Epidermal melanocyte (primary cell): ENCODE data around the gene ART3.
A peak's percentile ranks its signal among the peaks of the same experiment; 100 is the strongest.

Source experiments
- DNase-seq: peaks from one replicate; pipeline ENCODE4 v3.0.0; 2011; ENCODE audit warnings: low spot score; ENCODE audit not compliant: insufficient read length

The ART3 gene

DNA sequence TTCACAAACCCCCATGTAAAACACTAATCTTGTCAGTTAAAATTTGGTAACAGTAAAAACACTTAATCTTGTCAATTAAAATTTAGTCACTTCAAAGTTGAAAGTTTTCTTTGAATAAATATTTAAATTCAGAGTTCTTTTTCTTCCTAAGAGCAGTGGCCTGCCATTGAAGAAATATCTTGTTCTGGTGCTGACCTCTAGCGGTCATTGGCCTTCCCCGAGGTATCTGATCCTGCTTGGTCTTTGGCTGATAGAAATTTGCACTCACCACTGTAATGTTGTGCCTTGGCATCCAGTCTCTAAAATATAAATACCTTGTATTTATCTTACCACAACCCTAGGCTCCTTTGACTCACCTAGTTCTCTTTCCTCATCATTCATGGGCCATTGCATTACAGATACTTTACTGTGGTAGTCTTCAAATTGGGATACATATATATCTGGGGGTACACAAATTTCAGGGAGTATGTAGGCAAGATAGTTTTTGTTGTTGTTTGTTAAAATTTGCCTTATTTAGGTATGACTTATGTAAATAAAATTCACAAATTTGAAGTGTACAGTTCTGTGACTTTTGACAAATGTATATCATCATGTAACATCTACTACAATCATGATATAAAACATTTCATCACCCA lies 6.7 kb upstream of the ART3 start:
- DNase-seq, result peak; percentile 85

DNA sequence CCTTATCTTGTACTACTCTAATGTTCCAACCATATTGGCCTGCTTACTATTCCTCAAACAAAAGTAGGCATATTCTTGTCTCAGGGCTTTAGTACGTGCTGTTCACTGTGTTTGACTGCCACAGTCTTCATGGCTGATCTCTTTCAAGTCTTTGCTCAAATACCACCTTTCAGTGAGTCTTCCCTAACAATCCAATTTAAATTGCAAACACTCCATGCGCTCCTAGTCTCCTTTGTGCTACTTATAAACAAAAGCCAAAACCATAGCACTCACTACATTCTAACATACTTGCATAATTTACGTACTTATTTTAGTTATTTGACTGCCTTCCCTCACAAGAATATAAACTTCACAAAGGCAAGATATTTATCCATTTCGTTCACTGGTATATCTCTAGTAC lies 1.7 kb upstream of the ART3 start:
- no peak for DNase-seq

DNA sequence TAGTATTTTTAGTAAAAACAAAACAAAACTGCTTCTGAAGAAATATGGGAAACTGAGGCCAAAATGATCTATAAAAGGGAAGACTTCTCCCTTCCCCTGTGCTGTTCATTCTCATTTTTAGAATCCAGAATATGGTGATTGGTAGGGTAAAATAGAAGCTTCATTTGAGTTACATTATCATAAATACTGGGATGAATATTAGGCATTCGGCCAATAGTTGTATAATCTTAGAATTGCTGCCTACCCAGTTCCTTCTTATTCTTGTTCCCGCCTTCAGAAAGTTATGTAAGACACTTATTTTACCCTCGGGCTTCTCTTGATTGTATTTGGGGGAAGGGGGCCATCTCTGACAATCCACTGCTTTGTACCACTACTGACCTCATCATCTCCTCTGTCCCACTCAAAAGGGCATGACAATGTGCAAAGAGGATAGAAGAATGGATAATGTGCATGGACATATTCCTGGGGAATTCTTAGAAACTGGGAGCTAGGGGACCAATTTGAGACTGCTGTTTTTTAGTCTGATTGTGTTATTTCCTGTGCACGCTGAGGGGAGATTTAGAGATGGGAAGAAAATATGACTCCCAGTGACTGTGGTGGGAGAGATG lies 588 bp downstream of the ART3 start:
- DNase-seq, result no peak

DNA sequence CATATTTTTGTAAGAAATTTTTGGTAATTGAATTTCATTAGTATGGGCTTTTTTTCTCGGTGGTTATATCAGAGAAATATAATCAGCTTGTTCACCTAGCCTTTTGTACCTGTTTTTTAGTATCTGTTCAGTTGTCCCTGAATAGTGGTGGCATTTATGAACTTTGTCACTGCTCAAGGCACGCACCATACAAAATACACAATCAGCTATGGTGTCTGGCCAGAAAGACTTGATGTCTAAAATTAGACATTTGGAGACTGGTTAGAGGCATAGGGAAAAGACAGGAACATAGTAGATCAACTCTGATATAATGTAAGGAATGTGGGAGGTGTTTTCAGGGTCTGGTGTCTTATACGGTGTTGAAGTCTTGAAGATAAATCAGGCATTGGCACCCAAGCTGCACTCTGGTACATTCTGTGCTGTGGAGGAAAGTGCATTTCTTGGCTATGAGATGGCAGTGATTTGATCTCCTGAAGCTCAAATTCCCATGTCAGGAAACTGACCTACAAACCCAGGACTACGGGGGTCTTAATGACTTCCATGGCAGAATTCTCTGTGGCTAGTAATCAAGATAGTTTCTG lies 3.6 kb downstream of the ART3 start:
- no peak for DNase-seq

DNA sequence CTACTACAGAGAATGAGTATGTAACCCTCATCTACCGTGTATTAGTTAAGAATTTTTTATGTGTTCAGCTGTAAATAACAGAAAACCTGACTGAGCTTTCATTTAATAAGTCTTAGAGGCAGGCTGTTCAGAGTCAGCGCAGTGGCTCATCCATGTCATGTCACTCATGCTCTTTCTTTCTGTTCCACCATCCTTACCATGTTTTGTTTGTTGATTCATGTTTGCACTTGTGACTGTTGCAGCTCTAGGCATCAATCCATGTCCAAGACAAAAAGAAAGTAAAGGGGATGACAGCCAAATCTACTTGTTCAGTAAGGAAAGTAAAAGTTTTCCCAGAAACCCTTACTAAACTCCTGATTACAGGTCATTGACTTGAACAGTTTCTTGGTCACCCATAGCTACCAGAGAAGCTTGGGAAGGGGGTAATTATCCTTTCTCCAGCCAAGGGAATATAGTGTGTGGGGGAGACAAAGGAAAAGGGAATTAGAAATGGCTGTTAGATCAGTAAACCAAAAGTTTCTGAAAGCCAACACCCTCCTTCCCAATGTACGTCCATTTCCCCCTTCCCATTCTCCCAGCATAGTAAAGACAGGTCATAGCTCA lies 9.0 kb downstream of the ART3 start:
- no peak for DNase-seq

DNA sequence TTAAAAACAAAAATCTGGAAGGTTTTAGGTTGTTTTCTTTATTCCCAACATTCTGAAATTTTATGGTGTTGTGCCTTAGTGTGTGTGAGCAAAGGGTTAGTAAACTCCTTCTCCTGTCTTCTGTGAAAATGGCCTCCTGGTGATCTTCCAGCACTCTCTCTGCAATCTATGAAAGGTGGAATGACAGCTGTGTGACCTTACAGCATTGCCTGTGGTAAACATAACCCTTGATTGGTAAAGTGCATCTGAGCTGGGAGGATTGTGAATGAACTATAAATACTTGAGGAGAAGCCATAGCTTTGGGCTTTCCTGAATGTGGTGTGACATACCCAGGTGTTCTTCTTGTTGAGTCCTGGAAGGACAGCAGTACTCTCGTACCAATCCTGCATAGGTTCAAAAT lies 10.0 kb downstream of the ART3 start:
- no peak for DNase-seq

DNA sequence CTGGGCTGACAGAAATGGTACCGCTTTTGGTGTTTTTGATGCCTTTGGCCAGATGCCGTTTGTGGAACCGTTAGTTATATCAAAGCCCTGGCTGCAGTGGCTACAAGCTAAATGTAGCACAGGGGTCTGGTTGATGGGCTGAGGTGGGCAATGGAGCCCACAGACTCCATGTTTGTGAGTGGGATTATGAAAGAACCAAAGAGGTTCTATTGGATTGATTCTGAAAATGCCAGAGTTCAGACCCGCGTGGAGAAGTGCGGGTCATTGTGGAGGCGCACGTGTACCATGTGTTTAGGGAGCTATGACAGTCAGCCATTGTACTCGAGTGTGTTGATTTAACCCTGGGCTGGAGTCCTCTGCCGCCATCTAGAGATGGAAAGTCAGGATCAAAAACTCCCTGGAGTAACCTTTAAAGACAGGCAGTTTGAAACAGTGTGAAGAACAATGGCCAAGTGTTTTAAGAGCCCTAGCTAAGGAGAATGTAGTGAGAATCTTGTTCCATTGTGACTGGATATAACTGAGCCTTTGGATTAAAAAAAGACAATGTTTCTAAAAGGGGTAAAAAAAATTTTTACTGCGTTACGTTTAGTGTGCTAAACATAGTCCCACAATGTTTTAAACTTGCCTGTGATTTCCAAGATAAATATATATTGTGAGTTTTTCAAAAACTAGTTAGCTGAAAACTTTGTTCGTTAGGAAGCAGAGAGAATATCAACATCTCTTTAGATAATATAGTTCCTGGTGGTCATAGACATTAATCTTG lies 12.7 kb downstream of the ART3 start:
- peak; percentile 49 for DNase-seq

DNA sequence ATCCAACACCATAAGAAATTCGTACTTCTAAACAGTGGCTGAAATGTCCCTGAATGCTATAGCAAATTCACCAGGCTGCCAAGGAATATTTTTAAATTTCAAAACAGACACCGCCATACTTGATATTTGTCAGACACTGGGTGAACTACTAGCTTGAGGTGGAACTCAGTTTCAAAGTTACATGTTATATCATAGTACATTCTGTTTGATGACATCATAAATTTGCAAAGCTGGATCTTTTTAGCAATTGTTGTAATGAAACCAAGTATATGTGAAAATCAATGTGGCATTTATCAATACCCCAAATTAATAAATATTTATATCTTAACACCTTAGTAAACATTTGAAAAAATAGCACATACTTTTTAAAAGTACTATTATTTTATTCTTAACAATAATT lies 14.2 kb downstream of the ART3 start:
- DNase-seq, result no peak

DNA sequence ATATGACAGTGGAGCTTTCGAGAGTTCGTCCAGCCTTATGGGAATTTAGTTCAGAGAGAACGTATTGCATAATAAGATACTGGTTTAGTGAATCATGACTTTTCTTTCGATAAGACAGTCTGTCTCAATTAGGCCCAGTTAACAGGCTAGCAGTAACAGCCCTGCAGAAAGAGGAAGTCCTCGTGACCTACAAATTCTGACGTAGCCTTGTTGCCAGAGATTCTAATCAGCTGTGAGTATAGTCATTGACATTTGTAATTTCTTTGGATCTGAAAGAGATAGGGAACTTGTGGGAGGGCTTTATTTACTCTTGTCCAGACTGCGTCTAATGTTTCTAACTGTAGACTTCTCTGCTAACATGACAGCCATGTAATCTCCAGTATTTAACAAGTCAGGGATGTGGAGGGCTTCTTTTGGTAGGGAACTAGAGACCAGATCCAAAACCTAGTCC lies 15.8 kb downstream of the ART3 start:
- no peak for DNase-seq

DNA sequence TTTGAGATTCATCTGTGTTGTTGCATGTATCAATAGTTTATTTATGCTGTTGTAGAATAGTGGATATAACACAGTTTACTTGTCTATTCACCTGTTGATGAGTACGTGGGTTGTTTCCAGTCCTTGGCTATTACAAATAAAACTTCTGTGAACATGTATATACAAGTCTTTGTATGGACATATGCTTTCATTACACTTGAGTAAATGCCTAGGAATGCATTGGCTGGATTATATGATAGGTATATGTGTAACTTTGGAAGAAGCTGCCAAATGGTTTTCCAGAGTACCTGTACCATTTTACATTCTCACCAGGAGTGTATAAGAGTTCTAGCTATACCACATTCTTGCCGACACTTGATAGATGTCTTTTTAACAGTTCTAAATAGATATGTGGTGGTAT lies 16.5 kb downstream of the ART3 start:
- DNase-seq, result no peak

DNA sequence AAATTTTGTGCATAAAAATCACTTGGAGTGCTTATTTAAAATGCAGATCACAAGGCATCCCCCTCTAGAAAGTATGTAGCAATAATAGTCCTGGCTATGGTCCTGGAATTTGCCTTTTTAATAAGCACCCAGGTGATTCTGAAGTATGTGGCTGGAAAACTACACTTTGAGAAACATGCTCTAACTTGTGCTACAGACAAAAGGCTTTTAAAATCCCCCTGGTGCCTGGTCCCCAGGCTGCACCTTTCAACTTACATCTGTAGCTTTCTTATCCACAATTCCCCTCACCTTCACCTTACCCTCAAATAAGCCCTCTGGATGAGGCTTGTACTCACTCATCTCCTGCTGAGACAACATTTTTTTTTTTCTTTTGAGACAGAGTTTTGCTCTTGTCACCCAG lies 21.1 kb downstream of the ART3 start:
- no peak for DNase-seq

DNA sequence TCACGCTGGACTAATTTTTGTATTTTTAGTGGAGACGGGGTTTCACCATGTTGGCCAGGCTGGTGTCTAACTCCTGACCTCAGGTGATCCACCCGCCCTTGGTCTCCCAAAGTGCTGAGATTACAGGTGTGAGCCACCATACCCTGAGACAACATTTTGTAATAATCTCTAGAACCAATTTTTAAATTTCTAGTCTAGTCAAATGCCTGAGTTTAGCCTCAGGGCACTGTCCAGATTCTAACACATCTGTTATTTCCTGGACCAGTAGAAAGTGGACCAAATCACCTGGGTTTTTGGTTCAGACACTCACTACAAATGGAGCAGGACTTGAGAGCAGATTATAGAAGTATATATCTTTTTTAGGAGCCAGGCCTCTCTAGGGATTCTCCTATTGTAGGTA lies 21.6 kb downstream of the ART3 start:
- DNase-seq, result no peak

DNA sequence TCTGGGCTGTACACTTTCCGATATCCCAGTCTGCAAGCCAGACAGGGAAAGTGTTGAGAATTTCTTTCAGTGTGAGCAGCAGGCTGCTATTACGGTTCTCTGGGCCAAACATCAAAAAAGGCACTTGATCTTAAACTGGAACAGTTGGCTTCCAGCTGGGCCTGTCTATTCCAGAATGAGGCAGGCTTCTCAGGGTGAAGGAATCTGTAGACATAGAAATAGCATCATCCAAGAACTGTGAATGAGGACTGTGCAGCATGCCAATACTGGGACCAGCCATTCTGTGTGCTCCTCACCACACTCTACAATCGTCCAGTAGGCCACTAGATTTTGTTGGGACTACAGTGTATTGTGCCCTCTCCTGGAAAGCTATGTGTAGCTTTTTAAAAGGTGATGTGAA lies 31.1 kb downstream of the ART3 start:
- DNase-seq, result no peak

DNA sequence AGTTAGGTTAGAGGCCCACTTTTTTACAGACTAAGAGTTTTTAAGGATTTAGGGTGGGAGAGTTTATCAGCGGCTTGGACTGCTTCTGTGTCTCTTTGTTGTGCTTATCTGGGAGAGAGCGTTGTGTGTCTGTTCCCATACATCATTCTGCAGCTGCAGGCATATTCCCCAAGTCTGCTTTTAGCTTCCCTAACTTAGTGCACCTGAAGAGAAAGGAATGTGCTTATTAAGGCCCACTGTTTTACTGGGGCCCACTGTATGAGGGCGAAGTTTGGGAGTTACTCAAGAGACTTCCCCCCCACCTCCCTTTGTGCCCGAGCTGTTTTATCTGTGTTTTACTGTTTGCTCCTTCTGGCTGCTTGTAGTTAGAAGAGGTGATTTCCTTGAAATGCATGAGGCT lies 31.9 kb downstream of the ART3 start:
- no peak for DNase-seq

DNA sequence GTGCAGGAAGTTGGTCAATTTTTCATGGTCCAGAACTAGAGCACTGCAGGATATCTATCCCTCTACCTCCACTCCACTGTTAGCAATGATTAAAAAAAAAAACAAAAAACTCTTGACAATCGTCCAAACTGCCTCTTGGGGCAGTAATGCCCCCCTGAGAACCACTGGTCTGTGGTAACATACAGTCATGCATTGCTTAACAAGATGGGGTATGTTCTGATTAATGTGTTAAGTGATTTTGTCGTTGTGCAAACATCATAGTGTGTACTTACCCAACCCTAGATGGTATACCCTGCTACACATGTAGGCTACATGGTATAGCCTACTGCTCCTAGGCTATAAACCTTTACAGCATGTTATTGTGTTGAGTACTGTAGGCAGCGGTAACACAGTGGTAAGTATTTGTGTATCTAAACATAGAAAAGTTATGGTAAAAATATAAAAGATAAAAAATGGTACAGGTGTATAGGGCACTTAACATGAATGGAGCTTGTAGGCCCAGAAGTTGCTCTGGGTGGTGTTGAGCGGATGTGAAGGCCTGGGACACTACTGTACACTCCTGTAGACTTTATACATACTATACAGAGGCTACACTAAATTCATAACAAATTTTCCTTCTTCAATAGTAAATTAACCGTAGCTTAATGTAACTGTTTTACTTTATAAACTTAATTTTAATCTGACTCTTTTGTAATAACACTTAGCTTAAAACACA lies 34.1 kb downstream of the ART3 start:
- no peak for DNase-seq

DNA sequence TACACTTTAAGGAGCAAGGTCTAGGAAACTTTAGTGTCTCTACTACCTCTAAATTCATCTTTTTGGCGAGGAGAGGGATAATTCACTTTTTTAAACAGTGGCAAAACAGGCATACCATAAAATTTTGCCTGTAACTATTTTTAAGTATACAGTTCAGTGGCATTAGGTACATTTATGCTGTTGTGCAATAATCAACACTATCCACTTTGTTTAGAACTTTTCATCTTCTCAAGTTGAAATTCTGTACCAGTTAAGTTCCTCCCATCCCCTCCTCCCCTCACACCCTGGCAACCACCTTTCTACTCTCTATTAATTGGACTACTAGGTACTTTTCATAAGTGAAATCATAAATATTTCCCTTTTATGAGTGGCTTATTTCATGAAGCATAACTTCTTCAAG lies 42.3 kb downstream of the ART3 start:
- DNase-seq, result no peak

DNA sequence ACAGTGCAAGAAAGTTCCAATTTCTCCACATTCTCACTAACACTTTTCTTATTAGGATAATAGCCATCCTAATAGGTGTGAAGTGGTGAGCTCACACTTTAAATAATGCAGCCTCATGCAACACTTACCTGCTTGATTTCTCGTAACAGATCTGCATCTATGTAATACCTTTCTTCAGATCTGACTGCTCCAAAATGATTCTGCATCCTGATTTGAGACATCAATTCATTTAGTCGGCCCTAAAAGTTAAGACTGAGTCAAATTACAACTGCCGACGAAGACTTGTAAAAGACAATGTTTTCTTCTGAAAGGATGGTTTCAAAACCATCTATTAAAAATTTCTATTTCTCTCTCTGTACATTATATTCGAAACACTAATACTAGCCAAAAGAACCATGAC lies 43.0 kb downstream of the ART3 start:
- no peak for DNase-seq

DNA sequence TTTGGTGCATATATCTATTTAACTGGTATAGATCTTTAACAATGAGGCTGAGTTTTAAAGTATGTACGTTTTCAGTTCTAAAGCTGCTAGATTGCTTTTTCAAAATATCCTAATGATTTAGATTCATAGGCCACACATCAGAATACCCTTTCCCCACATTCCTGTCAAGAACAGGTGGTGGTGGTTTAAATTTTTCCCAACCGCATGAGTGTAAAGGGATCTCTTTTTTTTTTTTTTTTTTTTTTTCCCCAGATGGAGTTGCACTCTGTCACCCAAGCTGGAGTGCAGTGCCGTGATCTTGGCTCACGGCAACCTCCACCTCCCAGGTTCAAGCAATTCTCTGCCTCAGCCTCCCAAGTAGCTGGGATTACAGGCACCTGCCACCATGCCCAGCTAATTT lies 45.7 kb downstream of the ART3 start:
- DNase-seq, result no peak

DNA sequence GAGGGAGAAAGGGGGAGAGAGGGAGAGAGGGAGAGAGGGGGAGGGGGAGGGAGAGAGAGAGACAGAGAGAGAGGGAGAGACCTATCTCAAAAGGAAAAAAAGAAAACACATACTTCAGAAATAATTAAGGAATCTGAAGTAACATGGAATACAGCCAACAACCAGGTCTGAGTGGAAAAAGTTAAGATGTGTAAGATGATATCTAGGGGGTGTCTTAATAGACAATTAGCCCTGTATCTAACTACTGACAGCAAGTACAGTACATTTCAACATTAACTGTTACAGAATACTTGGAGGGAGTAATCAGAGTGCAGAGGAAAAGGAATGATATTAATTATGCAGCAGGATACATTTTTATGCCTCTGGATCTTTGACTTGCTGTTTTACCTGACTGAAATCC lies 51.3 kb downstream of the ART3 start:
- DNase-seq, result no peak

DNA sequence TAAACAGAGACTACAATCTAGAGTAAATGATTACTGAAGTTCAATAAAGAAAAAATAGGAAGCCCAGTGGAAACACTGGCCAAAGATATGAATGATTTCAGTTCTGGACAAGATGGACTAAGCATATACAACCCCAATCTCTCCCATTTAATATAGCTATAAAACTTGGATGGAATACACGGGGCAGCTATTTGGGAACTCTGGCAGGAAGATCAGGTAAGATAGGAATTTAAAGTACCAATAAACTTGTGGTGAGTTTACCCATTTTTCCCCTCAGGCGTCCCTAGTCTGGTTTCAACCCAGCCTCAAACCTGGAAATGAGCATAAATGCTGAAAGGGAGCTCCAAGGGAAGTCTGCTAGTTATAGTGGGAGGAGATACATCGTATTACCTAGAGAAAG lies 53.2 kb downstream of the ART3 start:
- DNase-seq, result no peak

DNA sequence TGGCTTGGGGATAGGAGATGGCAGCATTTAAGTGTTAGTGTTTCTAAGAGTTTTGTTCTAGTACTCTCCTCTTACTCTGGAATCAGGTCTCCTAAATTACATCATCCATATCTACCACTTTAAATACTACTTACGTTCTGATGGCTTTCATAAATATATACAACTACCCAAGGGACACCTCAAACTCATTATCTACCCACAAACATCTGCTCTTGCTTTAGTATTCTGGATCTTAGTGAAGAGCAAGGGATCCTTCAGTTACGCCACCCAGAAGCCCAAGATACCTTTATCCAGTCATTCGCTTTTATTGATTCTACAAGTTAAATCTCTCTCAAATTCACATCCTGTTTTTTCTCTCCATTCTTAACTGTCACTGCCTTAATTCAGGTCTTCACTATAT lies 66.7 kb downstream of the ART3 start:
- no peak for DNase-seq
